GM12878 (cell line): ENCODE data around the gene CNTD1. TPM values are rescaled to one million over a fixed set of nuclear protein-coding genes. Genes with fewer than 3 reads are reported as not detected.

ENCODE experiments used
- BACH1 ChIP-seq: fragments of 450-650 bp; IDR thresholded peaks from 2 replicates; pipeline ENCODE4 v1.6.1; 2017; ENCODE audit warnings: mild to moderate bottlenecking, borderline replicate concordance
- HDAC6 ChIP-seq: fragments of 200-600 bp; sonication (generic); IDR thresholded peaks from one replicate; pipeline ENCODE4 v1.8.0; 2017; ENCODE audit warnings: antibody characterized with exemption; ENCODE audit not compliant: unreplicated experiment
- MYB ChIP-seq: fragments of 150-350 bp; IDR thresholded peaks from 2 replicates; pipeline ENCODE4 v1.6.1; 2014; ENCODE audit warnings: mild to moderate bottlenecking, low read depth, low read length, borderline replicate concordance
- NR2C2 ChIP-seq: IDR thresholded peaks from 2 replicates; pipeline ENCODE4 v1.6.1; 2011; ENCODE audit warnings: borderline replicate concordance, low read depth; ENCODE audit not compliant: control insufficient read depth, insufficient read length
- SMAD5 ChIP-seq: IDR thresholded peaks from 2 replicates; pipeline ENCODE4 v1.6.1; 2016; ENCODE audit warnings: antibody characterized with exemption, low read depth
- YBX1 ChIP-seq: fragments of 450-650 bp; IDR thresholded peaks from 2 replicates; pipeline ENCODE4 v1.6.1; 2016; ENCODE audit warnings: antibody characterized with exemption
- YY1 ChIP-seq: IDR thresholded peaks from 2 replicates; pipeline ENCODE4 v1.6.1; 2011; ENCODE audit warnings: low read depth, mild to moderate bottlenecking, low read length
- ZNF217 ChIP-seq: fragments of 450-650 bp; IDR thresholded peaks from 2 replicates; pipeline ENCODE4 v1.6.1; 2017; ENCODE audit warnings: antibody characterized with exemption, mild to moderate bottlenecking
- polyA plus RNA-seq, 11 experiments: library from polyadenylated mRNA; depleted of rRNA in 4 of 11; unstranded in 6 of 11; stranded (reverse) in 5 of 11; fragments of >200 nt; fragmentation: Nextera tagmentation in 4 of 11; fragmentation: Illumina TruSeq in 1 of 11; extraction: Ambion mirVana in 4 of 11; extraction: Trizol in 1 of 11; gene quantifications; 1 replicate in 1 of 11; 2 replicates in 10 of 11; pipeline versions ENCODE4 v1.2.1 to v1.2.3, GENCODE V29; 2011 to 2016; ENCODE audit warnings: inconsistent platforms in 2 of 11, missing spikeins in 2 of 11, low read depth in 1 of 11
- total RNA-seq, 4 experiments: library from RNA; depleted of rRNA in 3 of 4; stranded (reverse); fragments of >200 nt in 3 of 4; fragmentation: Illumina TruSeq in 1 of 4; extraction: Trizol in 1 of 4; gene quantifications; 2 replicates each; pipeline versions ENCODE4 v1.2.1 to v1.2.3, GENCODE V29; 2013 to 2021
- TF ChIP-seq, protein P1 (sequence below): IDR thresholded peaks from 2 replicates; pipeline ENCODE4 v1.6.1; 2012; ENCODE audit warnings: low read depth, low read length, improper control_type of control experiment

Gene CNTD1
- total and polyA plus RNA-seq, 10 of the 15 experiments (the other 5 are each of a cell fraction or from before 2014, with no cell fraction given) = 0.06 to 1.5 (median 1.1) TPM; not detected in 4

DNA sequence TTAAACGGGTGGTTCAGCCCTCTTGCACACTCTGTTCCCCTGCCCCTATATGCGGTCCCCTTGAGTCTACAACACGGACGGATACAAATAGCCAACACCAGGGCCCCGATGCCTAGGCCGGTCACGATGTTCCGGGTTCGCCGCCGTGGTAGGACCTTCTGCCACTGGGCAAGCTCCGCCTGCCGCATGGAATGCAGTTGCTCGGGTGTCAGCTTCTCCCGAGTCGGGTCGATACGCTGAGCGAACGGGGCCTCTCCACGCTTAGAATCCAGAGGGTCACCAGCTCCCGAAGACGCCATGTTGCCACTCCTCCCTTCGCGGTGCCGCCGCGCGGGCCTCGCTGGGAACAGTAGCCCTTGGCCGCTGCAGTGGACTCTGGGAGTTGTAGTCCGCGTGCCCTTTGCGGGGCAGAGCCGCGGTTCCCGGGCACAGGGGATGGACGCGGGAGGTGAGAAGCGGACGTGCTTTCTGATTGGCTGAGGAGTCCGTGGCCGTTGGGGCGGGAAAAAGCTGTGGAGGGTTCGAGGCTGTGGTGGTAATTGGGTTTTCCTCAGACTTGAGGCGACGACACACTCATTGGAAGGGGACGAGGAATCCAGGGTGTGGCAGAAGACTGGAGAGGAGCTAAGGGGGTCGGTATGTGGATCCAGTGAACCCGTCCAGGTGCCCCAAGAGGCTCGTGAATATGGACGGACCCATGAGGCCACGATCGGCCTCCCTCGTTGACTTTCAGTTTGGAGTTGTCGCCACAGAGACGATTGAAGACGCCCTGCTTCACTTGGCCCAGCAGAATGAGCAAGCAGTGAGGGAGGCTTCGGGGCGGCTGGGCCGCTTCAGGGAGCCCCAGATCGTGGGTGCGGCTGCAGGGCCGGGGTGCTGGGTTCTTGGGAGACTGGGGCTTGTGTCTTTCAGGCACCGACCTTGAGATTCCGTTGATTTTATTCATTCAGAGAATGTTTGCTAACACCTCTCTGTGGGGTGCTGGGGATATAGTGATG lies at the start of gene CNTD1, which contains the start of gene COA3 (continued):
- TF ChIP-seq, protein P1, sequence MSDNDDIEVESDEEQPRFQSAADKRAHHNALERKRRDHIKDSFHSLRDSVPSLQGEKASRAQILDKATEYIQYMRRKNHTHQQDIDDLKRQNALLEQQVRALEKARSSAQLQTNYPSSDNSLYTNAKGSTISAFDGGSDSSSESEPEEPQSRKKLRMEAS = peak; percentile 71; the same call in 1 of the 2 replicates
- TF ChIP-seq HDAC6 (no peak), NR2C2 (no peak), YY1 (peak; percentile 95), MYB (no peak), ZNF217 (no peak), SMAD5 (0 out of 2 replicates have a peak, but pooled peaks have one; percentile 50), YBX1 (no peak), BACH1 (0 out of 2 replicates have a peak, but pooled peaks have one; percentile 18)
